Activated CD8-positive, alpha-beta memory T cell treated with anti-CD3 and anti-CD28 coated beads for 48 hours (primary cell): ENCODE measurements around the gene TCF4.

Experiments used
- DNase-seq, 3 experiments: peaks; one replicate each; pipeline ENCODE4 v3.0.0-alpha.2; 2020; ENCODE audit warnings: low read depth in 2 of 3, low spot score in 2 of 3

TCF4 gene

GRCh38 chr18:55585920-55586561 is 2.0 kb downstream of the TCF4 start:
- DNase-seq: no peak

DNA sequence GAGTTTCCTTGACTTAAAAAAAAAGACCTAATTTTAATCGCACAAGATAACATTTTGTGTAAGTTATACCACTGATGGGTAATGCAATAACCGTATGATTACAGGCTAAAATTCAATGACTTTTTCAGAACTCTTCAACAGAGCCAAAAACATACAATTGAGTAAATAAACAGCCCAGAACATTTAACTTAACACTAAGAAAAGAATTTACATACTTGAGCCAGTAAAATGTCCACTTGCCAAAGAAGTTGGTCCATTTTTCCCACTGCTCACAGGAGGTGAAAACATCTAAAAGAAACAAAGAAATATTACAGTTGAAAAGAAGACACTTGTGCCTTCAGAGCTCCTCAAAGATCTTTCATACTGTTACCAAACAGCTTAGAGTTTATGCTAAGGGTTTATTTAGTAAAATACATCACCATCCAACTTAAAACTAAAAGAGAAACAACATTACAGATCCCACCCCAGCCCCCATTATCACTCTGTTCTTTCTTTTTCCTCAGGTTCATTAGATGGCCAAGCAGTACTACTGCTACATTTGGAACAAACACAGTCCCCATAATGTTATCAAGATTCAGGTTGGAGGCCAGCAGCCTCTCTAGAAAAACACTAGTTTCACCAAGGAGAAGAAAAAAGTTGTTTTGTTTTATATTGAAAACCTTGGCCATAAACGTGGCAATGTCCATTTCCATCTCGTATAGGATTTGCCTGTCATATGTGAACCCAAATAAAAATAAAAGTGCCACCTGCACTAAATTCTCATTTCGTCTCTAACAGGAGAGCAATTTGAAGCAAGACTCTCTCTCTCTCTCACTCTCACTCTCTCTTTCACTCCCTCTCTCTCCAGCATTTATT is 2.7 kb downstream of the TCF4 start:
- DNase-seq: no peak

DNA sequence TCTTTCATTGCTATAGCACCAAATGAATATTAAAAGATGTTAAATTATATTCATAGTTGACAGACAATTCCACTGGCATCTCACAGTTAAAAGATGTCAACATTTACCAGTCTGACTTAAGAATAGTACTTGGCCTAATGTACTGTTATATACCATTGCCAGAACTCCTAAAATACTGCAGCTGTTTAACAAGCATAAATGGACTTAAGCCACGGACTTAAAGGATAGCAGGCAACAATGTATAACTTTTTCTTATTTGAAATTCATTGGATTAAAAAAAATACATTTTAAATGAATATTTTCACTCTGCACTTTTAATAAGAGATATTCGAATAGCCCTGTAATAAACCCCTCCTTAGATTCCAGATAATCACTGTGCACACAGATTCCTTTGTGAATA is 3.8 kb downstream of the TCF4 start:
- DNase-seq: no peak

GRCh38 chr18:55582325-55582724 is 5.7 kb downstream of the TCF4 start:
- no peak for DNase-seq

GRCh38 chr18:55579501-55580270 is 8.3 kb downstream of the TCF4 start:
- no peak for DNase-seq

DNA sequence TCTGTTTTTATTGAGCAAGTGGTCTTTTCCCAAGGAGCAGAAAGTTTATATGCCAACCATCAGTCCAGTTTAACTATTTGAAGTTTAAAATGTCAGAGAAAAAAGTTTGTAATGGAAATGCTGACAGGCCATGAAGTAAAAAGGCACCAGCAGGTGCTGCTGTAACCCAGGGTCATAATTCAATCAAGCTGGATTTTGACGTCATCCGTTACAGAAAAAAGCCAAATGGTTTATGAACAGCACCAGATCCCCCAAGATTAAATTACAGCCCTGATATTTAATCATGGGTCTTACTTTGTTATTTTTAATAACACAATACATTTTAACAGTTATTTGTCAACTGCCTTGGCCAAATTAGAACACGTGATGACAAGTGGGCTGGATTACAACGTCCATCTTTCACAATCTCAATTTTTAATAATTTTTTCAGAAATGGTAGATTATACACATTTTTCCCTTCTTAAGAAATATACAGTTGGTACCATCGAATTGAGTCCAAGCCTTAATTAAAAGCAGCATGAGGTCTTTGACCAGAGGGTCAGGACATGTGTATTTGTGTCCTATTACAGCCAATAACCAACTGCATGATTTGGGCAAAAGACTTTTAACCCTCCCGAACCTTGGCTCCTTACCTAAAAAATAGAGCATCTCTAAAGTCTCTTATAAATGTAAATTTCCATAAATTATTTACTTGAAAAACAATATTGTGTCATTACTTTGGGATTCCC is 10.0 kb downstream of the TCF4 start:
- no peak for DNase-seq

GRCh38 chr18:55576001-55576400 is 12.0 kb downstream of the TCF4 start:
- no peak for DNase-seq

- DNase-seq: no peak
Observed at GRCh38 chr18:55575066-55575465, 12.9 kb downstream of the TCF4 start.

DNA sequence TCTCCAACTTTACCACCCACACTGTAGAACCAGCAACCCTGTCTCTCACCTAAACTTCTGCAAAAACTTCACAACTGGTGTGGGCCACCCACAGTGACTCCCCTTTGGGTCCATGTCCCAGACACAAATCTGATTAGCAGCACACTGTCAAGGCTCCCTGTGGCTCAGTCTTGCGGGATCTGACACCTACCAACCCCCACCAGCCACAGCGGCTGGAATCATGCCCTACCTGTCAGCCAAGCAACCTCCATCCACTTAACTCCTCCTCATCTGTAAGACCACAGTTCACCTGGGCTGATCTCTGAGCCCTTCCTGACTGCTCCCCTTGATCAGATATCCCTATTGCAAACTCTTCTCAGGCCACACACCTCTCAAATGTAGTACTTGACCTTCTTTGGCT is 14.6 kb downstream of the TCF4 start:
- no peak for DNase-seq

- DNase-seq: no peak
Observed at GRCh38 chr18:55570966-55571365, 17.0 kb downstream of the TCF4 start.

- no peak for DNase-seq
Observed at GRCh38 chr18:55566456-55566935, 21.5 kb downstream of the TCF4 start.

DNA sequence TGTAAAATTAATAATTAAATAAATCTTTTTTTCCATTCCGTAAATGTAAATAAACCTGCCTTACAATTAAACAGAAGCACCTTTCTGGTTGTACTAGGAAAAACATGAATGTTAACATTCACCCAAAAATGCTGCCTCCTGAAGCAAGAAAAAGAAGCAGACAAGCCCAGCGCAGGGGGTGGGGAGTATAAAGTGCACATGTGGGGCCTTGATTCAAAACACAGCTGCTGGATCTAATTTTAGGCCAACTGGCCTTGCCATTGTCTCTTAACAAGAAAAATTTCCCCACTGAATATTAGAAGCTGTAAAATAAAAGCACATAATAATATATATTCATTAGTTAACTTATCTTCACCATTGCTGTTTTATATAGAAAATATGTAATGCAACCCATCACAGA is 28.3 kb downstream of the TCF4 start:
- DNase-seq: no peak

GRCh38 chr18:55557211-55557610 is 30.8 kb downstream of the TCF4 start:
- no peak for DNase-seq

GRCh38 chr18:55555395-55556027 is 32.5 kb downstream of the TCF4 start:
- DNase-seq: no peak

- no peak for DNase-seq
Observed at GRCh38 chr18:55552526-55553189, 35.3 kb downstream of the TCF4 start.

DNA sequence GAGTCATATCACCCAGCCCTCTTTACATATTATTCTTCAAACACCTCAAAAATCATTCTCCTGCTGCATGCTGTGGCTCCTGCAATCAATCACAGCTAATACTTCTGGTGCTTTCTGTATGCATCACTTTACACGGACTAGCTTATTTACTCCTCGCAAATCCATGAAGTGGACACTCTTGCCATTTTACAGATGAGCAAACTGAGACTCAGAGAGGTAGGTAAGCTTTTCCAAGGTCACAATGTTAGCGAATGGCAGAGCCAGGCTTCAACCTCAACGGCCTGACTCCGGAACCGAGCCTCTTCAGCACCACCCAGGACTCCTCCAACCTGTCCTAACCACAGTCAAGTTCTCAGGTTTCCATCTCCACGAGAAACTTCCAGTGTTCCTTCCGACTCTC is 36.8 kb downstream of the TCF4 start:
- DNase-seq: no peak

- no peak for DNase-seq
Observed at GRCh38 chr18:55550471-55550870, 37.5 kb downstream of the TCF4 start.

- DNase-seq: no peak
Observed at GRCh38 chr18:55549474-55550104, 38.4 kb downstream of the TCF4 start.

DNA sequence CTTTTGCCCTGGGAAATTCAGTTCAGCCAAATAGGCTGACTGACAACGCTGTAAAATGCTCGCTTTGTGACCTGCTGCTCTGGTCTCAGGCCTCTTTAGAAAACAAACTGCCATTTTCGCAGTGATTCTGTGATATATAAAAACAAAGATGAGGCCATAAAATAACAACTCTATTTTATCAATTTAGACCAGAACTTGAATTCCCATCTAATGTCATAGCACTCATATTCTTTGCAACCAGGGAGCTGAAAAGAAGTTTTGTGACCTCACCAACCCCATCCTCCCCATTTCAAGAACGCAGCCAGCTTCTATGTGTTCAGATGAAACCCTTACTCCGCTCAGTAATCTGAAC is 40.3 kb downstream of the TCF4 start:
- no peak for DNase-seq
